SU-DHL-6 (cell line): ENCODE data around the gene SUMF1.

ENCODE experiments used
- H2AFZ ChIP-seq: fragments of 200-600 bp; sonication (generic); 2 replicates; pipeline ENCODE4 v1.6.1; 2014; ENCODE audit warnings: low read depth, mild to moderate bottlenecking, moderate library complexity, mixed read lengths, antibody characterized with exemption, low read length; ENCODE audit not compliant: severe bottlenecking
- H3F3A ChIP-seq: fragments of 200-600 bp; shearing (Covaris generic); 2 replicates; pipeline ENCODE4 v1.6.0; 2016; ENCODE audit warnings: antibody characterized with exemption, mild to moderate bottlenecking; ENCODE audit not compliant: insufficient read depth
- H3K27ac ChIP-seq: fragments of 200-600 bp; sonication (generic); 2 replicates; pipeline ENCODE4 v1.5.1; 2016; ENCODE audit warnings: low read depth, mild to moderate bottlenecking, low read length, moderate library complexity, mixed read lengths
- H3K27me3 ChIP-seq: fragments of 200-600 bp; sonication (generic), shearing (Covaris generic); 2 replicates; pipeline ENCODE4 v1.6.0; 2014; ENCODE audit warnings: mild to moderate bottlenecking, low read length
- H3K36me3 ChIP-seq: fragments of 200-600 bp; sonication (generic); 2 replicates; pipeline ENCODE4 v1.6.1; 2014; ENCODE audit warnings: mild to moderate bottlenecking, low read length, mixed read lengths
- H3K4me2 ChIP-seq: fragments of 300-600, 200-600 bp; shearing (Covaris generic), sonication (generic); 2 replicates; pipeline ENCODE4 v1.6.0; 2014; ENCODE audit warnings: low read length, low read depth, mild to moderate bottlenecking; ENCODE audit not compliant: poor library complexity, severe bottlenecking
- H3K4me3 ChIP-seq: fragments of 200-600 bp; sonication (generic); 2 replicates; pipeline ENCODE4 v1.5.1; 2014; ENCODE audit warnings: antibody characterized with exemption, low read length, mild to moderate bottlenecking, mixed read lengths; ENCODE audit not compliant: insufficient read depth, poor library complexity, severe bottlenecking
- H3K79me2 ChIP-seq: fragments of 200-600 bp; sonication (generic); 2 replicates; pipeline ENCODE4 v1.6.1; 2014; ENCODE audit warnings: mild to moderate bottlenecking, low read length, moderate library complexity; ENCODE audit not compliant: insufficient read depth
- H3K9ac ChIP-seq: fragments of 200-600 bp; sonication (generic); 2 replicates; pipeline ENCODE4 v1.7.0; 2014; ENCODE audit warnings: mild to moderate bottlenecking, low read length
- H3K9me2 ChIP-seq: fragments of 200-600 bp; sonication (generic); replicated peaks from 2 replicates; pipeline ENCODE4 v1.6.1; 2014; ENCODE audit warnings: low read length; ENCODE audit not compliant: insufficient read depth
- H3K9me3 ChIP-seq: fragments of 200-600 bp; sonication (generic); 2 replicates; pipeline ENCODE4 v1.6.1; 2014; ENCODE audit warnings: low read length, mixed read lengths; ENCODE audit not compliant: insufficient read depth
- H4K20me1 ChIP-seq: fragments of 200-600 bp; sonication (generic); 2 replicates; pipeline ENCODE4 v1.6.1; 2014; ENCODE audit warnings: low read depth, mild to moderate bottlenecking, antibody characterized with exemption, low read length, moderate library complexity, mixed read lengths
- CTCF ChIP-seq: fragments of 200-600 bp; sonication (generic); IDR thresholded peaks from one replicate; pipeline ENCODE4 v1.5.1; 2017; ENCODE audit warnings: antibody characterized with exemption, mild to moderate bottlenecking, low read length, moderate library complexity; ENCODE audit not compliant: insufficient read depth, poor library complexity, severe bottlenecking
- EZH2phosphoT487 ChIP-seq: fragments of 200-600 bp; sonication (generic), shearing (Covaris generic); conservative IDR thresholded peaks from 2 replicates; pipeline ENCODE4 v1.6.1; 2018; ENCODE audit warnings: mild to moderate bottlenecking, antibody characterized with exemption, low read length, moderate library complexity, mixed read lengths

Gene SUMF1

GRCh38 chr3:4320096-4320911 lies 146.8 kb downstream of the SUMF1 start:
- no peaks in the 10 kb centered on the region for H4K20me1 ChIP-seq
- H3K9me2 ChIP-seq = no peaks in the 10 kb centered on the region
- H3K36me3 ChIP-seq = no peaks in the 10 kb centered on the region
- H3K4me3 ChIP-seq = no peak overlapping the region
- no peak overlapping the region for H3K27ac ChIP-seq
- H3K79me2 ChIP-seq = no peaks in the 10 kb centered on the region
- TF ChIP-seq EZH2phosphoT487 = no peak
- no peak for TF ChIP-seq CTCF
- H3K9me3 ChIP-seq = no peaks in the 10 kb centered on the region
- H3K9ac ChIP-seq = no peak overlapping the region
- H3F3A ChIP-seq = no peaks in the 10 kb centered on the region
- no peak overlapping the region for H2AFZ ChIP-seq
- no peak overlapping the region for H3K4me2 ChIP-seq
- no peaks in the 10 kb centered on the region for H3K27me3 ChIP-seq

DNA sequence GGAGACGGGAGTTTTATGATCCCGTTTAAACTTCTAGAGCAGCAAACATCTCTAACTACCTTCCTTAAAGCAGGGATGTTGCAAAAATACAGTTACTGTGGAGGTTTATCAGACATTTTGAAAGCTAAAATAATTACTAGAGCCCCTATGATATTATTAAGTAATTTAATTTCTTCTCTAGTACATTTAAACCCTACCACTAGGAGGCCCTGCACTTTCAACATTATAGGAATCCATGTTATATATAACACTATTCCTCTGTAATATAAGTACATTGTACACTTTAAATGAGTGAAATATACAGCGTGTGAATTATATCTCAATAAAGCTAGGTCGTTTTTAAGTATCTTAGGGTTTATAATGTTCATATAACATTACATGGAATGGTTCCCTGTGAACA lies 152.4 kb downstream of the SUMF1 start:
- H3F3A ChIP-seq = no peaks in the 10 kb centered on the region
- H3K36me3 ChIP-seq = 0 out of 2 replicates have a peak, but pooled peaks cover 3% of the 10 kb centered on the region
- H3K4me3 ChIP-seq = no peak overlapping the region
- H3K79me2 ChIP-seq = no peaks in the 10 kb centered on the region
- no peaks in the 10 kb centered on the region for H3K27me3 ChIP-seq
- H4K20me1 ChIP-seq = no peaks in the 10 kb centered on the region
- no peak overlapping the region for H2AFZ ChIP-seq
- H3K9me3 ChIP-seq = no peaks in the 10 kb centered on the region
- TF ChIP-seq CTCF (peak; percentile 32), EZH2phosphoT487 (no peak)
- H3K27ac ChIP-seq = no peak overlapping the region
- no peak overlapping the region for H3K4me2 ChIP-seq
- H3K9ac ChIP-seq = no peak overlapping the region
- H3K9me2 ChIP-seq = no peaks in the 10 kb centered on the region

DNA sequence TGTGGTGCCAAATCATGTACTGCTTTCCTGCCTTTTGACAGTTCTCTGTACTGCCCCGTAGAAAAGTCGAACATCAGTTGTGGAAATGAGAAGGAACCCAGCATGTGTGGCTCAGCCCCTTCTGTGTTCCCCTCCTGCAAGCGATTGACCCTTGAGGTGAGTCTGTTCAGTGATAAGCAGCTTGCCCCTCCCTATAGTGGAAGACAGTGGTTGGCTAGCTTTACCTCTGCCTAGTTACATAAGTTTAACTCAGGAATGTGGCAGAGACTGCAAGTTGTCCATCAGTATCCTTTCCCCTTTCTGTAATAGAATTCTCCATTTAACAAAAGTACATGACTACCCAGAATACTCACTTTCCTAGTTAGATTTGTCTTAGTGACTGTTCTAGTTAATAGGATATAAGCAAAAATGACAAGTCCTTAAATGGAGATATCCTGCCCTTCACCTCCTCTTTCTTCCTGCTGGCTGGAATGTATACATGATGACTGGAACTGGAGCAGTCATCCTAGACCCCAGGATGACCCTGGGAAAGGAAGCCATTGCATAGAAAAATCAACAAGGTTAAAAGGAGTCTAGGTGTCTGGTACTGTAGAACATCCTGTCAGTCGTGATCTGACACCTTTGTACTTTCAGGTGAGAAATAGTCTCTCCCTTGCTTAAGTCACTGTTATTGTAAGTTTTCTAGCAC lies 153.3 kb downstream of the SUMF1 start:
- no peaks in the 10 kb centered on the region for H3F3A ChIP-seq
- H2AFZ ChIP-seq = no peak overlapping the region
- no peak overlapping the region for H3K4me3 ChIP-seq
- no peak overlapping the region for H3K9ac ChIP-seq
- no peak overlapping the region for H3K27ac ChIP-seq
- H4K20me1 ChIP-seq = no peaks in the 10 kb centered on the region
- H3K79me2 ChIP-seq = peaks cover under 1% of the 10 kb centered on the region; the same call in 1 of the 2 replicates
- no peak overlapping the region for H3K4me2 ChIP-seq
- TF ChIP-seq EZH2phosphoT487 (no peak), CTCF (no peak)
- H3K9me3 ChIP-seq = no peaks in the 10 kb centered on the region
- 0 out of 2 replicates have a peak, but pooled peaks cover 3% of the 10 kb centered on the region for H3K36me3 ChIP-seq
- no peaks in the 10 kb centered on the region for H3K27me3 ChIP-seq
- no peaks in the 10 kb centered on the region for H3K9me2 ChIP-seq
